HL-60 (cell line): ENCODE measurements around the gene KCNG1.

Source experiments
- DNase-seq, 2 experiments: peaks; one replicate each; pipeline ENCODE4 v3.0.0-alpha.2; 2010 to 2020; ENCODE audit warnings: low read depth in 1 of 2, low spot score in 1 of 2
- H3K27ac ChIP-seq: fragments of 250-450 bp; sonication (Bioruptor Pico); replicated peaks from 2 replicates; pipeline ENCODE4 v1.5.1; 2020; ENCODE audit warnings: mild to moderate bottlenecking, moderate library complexity
- H3K27me3 ChIP-seq: fragments of 250-450 bp; sonication (Bioruptor Pico); 2 replicates; pipeline ENCODE4 v1.5.1; 2021; ENCODE audit warnings: mild to moderate bottlenecking, moderate library complexity; ENCODE audit not compliant: insufficient read depth, poor library complexity, severe bottlenecking
- H3K4me3 ChIP-seq: replicated peaks from 2 replicates; pipeline ENCODE4 v1.5.1; 2011; ENCODE audit warnings: mild to moderate bottlenecking, control low read depth, low read length; ENCODE audit not compliant: insufficient read depth
- CTCF ChIP-seq: IDR thresholded peaks from one replicate; pipeline ENCODE4 v1.5.1; 2011; ENCODE audit warnings: low read length, control low read depth, inconsistent platforms; ENCODE audit not compliant: insufficient read depth
- GABPA ChIP-seq: IDR thresholded peaks from 2 replicates; pipeline ENCODE4 v1.6.1; 2012; ENCODE audit warnings: low read depth
- POLR2AphosphoS5 ChIP-seq: IDR thresholded peaks from 2 replicates; pipeline ENCODE4 v1.6.1; 2012; ENCODE audit warnings: low read depth
- REST ChIP-seq: IDR thresholded peaks from 2 replicates; pipeline ENCODE4 v1.6.1; 2012; ENCODE audit warnings: low read depth; ENCODE audit not compliant: insufficient replicate concordance
- SPI1 ChIP-seq: IDR thresholded peaks from 2 replicates; pipeline ENCODE4 v1.6.1; 2012; ENCODE audit warnings: low read depth, mild to moderate bottlenecking, borderline replicate concordance

The KCNG1 gene

GRCh38 chr20:51029963-51030920 lies 7.3 kb upstream of the KCNG1 start:
- no peak for TF ChIP-seq REST
- TF ChIP-seq CTCF = no peak
- no peak for TF ChIP-seq POLR2AphosphoS5
- no peak for TF ChIP-seq SPI1
- no peak for TF ChIP-seq GABPA
- Histone ChIP-seq H3K27ac (no peak overlapping the region), H3K27me3 (peaks cover 2% of the 10 kb centered on the region), H3K4me3 (no peak overlapping the region)
- no peak for DNase-seq

GRCh38 chr20:51029556-51029955 lies 6.6 kb upstream of the KCNG1 start:
- no peak for DNase-seq
- TF ChIP-seq GABPA (no peak), REST (no peak), CTCF (no peak), SPI1 (no peak), POLR2AphosphoS5 (no peak)
- peaks cover 2% of the 10 kb centered on the region for H3K27me3 ChIP-seq
- H3K27ac ChIP-seq = no peak overlapping the region
- no peak overlapping the region for H3K4me3 ChIP-seq

GRCh38 chr20:51028616-51029212 lies 5.8 kb upstream of the KCNG1 start:
- TF ChIP-seq GABPA = no peak
- no peak for TF ChIP-seq REST
- TF ChIP-seq SPI1 = no peak
- no peak for TF ChIP-seq POLR2AphosphoS5
- TF ChIP-seq CTCF = no peak
- H3K4me3 ChIP-seq = no peak overlapping the region
- no peak for DNase-seq
- H3K27ac ChIP-seq = no peak overlapping the region
- peaks cover 2% of the 10 kb centered on the region for H3K27me3 ChIP-seq
